Measurements from ENCODE around the gene SYT11. TPM values are rescaled to one million over a fixed set of nuclear protein-coding genes. Genes with fewer than 3 reads are reported as not detected.
"Not testable (repeated sequence)": the region's sequence is repeated elsewhere in the genome, so short reads cannot be mapped to it uniquely, and the experiment has no call there.

Gene SYT11
- total RNA-seq, 8 experiments from 2014 or later, result 1.3 to 260 (median 174) TPM

DNA sequence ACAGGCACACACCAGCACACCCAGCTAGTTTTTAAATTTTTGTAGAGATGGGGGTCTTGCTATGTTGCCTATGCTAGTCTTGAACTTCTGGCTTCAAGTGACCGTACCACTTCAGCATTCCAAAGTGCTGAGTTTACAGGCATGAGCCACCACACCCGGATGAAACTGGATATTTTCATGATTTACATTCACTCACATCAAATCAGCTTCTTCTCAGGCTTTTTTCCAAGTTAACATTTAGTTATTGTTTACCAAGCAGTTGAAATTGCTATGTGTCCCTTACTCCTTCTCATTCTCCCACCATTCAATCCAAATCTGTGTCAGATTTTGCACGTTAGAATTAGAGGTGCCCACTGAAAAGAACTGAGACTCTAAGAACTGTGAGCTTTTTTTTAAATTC is 33.4 kb downstream of the SYT11 start:
- in situ Hi-C loops (cut with MboI; ENCODE audit: low pct_unique_long_range_greater_than_20kb in 2 of 9, low sequenced_read_pairs in 9 of 9, unreplicated experiment in 9 of 9), result no loop called here
- ATAC-seq (replicated peaks in 6 of 8), result peak; percentile 9 to 84 (median 46)
- 0 to 100% (median 59%) methylated on average over 1 to 3 of the region's 3 CpGs; no CpG with 5 or more reads in 1 of the 10 experiments for WGBS, 10 experiments
- Histone ChIP-seq H3K4me1 (replicated peaks in 1 of 2) (peaks cover 0 to 5% of the 10 kb centered on the region in 2 donors), H3K27ac (no peak overlapping the region), H3K4me3 (no peak overlapping the region)

DNA sequence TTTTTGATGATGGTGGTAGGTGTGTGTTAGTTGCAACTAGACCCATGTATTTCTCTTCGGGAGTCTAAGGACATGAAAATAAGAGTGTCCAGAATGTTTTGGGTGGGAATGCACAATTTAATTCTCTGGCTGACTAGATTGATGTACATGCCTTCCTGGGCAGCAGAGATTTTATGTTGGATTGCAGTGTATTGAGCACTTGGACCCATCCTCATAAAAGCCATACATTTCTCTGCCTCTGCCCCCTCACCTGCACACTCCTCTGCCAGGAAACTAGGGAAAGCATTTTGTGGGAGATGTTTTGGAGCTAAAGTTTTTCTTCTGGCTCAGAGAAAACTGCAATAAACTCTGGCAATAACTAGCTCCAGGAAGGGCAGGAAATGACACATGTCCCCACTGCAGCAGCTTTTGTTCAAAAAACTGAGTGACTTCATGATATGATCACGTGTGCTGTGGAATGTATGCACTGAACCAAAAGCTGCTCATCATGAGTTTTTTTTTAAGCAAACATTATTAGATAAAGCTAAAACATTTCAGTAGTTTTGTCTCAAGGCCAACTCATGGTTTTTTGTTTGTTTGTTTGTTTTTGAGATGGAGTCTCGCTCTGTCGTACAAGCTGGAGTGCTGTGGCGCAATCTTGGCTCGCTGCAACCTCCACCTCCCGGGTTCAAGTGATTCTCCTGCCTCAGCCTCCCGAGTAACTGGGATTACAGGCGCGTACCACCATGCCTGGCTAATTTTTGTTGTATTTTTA is 34.2 kb downstream of the SYT11 start:
- in situ Hi-C loops (cut with MboI; ENCODE audit: low pct_unique_long_range_greater_than_20kb in 2 of 9, low sequenced_read_pairs in 9 of 9, unreplicated experiment in 9 of 9), result no loop called here

DNA sequence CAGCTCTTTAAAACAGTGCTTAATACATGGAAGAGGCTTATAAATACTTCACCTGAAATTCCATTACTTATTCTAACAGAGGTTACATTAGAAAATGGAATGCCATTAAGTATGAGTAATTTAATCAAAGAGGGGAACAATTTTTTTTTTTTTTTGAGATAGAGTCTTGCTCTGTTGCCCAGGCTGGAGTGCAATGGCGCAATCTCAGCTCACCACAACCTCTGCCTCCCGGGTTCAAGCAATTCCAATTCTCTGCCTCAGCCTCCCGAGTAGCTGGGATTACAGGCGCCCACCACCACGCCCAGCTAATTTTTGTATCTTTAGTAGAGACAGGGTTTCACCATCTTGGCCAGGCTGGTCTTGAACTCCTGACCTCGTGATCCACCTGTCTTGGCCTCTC is 36.2 kb downstream of the SYT11 start:
- H3K4me3 ChIP-seq; H3K27ac ChIP-seq; ATAC-seq (replicated peaks in 6 of 8); in situ Hi-C loops (cut with MboI; ENCODE audit: low pct_unique_long_range_greater_than_20kb in 2 of 9, low sequenced_read_pairs in 9 of 9, unreplicated experiment in 9 of 9); H3K4me1 ChIP-seq (replicated peaks in 1 of 2): not testable (repeated sequence)
- 89 to 100% (median 96%) methylated on average over 1 to 6 of the region's 6 CpGs; no CpG with 5 or more reads in 3 of the 10 experiments for WGBS, 10 experiments

More for the DNA sequence above, 34.2 kb downstream of the SYT11 start:
- peaks cover 0 to 5% of the 10 kb centered on the region in 2 donors for H3K4me1 ChIP-seq (replicated peaks in 1 of 2)
- H3K27ac ChIP-seq, result no peak overlapping the region
- ATAC-seq (replicated peaks in 6 of 8), result peak; percentile 23 to 70 (median 54)
- no peak overlapping the region for H3K4me3 ChIP-seq
- WGBS, 10 experiments, result 38 to 94% (median 81%) methylated on average over 2 to 10 of the region's 10 CpGs; no CpG with 5 or more reads in 2 of the 10 experiments

GRCh38 chr1:155896476-155896875 is 37.1 kb downstream of the SYT11 start:
- H3K27ac ChIP-seq; ATAC-seq (replicated peaks in 6 of 8); H3K4me3 ChIP-seq; in situ Hi-C loops (cut with MboI; ENCODE audit: low pct_unique_long_range_greater_than_20kb in 2 of 9, low sequenced_read_pairs in 9 of 9, unreplicated experiment in 9 of 9); H3K4me1 ChIP-seq (replicated peaks in 1 of 2): not testable (repeated sequence)
- WGBS, 10 experiments, result 96 to 100% (median 100%) methylated on average over 3 to 6 of the region's 8 CpGs; no CpG with 5 or more reads in 5 of the 10 experiments

GRCh38 chr1:155897746-155898145 is 38.4 kb downstream of the SYT11 start:
- H3K4me1 ChIP-seq (replicated peaks in 1 of 2), result peaks cover 0 to 3% of the 10 kb centered on the region in 2 donors
- no peak overlapping the region for H3K4me3 ChIP-seq
- in situ Hi-C loops (cut with MboI; ENCODE audit: low pct_unique_long_range_greater_than_20kb in 2 of 9, low sequenced_read_pairs in 9 of 9, unreplicated experiment in 9 of 9), result no loop called here
- no peak for ATAC-seq (replicated peaks in 6 of 8)
- no peak overlapping the region for H3K27ac ChIP-seq
- WGBS, 10 experiments, result 13 to 100% (median 87%) methylated on average over 1 of the region's 1 CpG; no CpG with 5 or more reads in 2 of the 10 experiments

- no peak overlapping the region for H3K27ac ChIP-seq
- H3K4me1 ChIP-seq (replicated peaks in 1 of 2), result no peaks in the 10 kb centered on the region
- no peak overlapping the region for H3K4me3 ChIP-seq
- in situ Hi-C loops (cut with MboI; ENCODE audit: low pct_unique_long_range_greater_than_20kb in 2 of 9, low sequenced_read_pairs in 9 of 9, unreplicated experiment in 9 of 9), result no loop called here
- WGBS, 10 experiments, result 15 to 100% (median 87%) methylated on average over 1 to 2 of the region's 2 CpGs
- ATAC-seq (replicated peaks in 6 of 8), result peak in 3 of 8 experiments; percentile 52 to 92 (median 86)
Observed at GRCh38 chr1:155898888-155899287, 39.5 kb downstream of the SYT11 start.

- 80 to 100% (median 96%) methylated on average over 1 to 2 of the region's 2 CpGs; no CpG with 5 or more reads in 1 of the 10 experiments for WGBS, 10 experiments
- no peak for ATAC-seq (replicated peaks in 6 of 8)
- H3K27ac ChIP-seq, result no peak overlapping the region
Observed at GRCh38 chr1:155899683-155900082, 40.3 kb downstream of the SYT11 start.

DNA sequence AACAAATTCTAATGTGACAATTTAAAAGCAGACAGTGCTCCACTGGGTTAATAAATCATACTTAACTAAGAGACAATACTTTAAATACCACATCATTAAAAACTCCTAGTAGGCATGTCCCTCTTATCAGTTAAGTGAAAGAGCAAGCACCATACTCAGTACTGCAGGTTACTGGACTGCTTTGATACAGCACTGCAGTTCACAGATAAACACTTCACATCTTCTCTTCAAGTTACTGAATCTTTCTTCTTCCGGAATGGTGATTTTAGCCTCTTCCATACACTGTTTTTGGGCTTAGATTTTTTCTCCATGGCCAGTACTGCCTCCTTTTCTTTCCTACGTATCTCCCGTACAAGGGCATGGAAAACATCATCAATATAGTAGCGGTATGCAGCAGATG is 40.8 kb downstream of the SYT11 start:
- ATAC-seq (replicated peaks in 6 of 8), result no peak
- in situ Hi-C loops (cut with MboI; ENCODE audit: low pct_unique_long_range_greater_than_20kb in 2 of 9, low sequenced_read_pairs in 9 of 9, unreplicated experiment in 9 of 9), result no loop called here
- Histone ChIP-seq H3K4me1 (replicated peaks in 1 of 2) (no peaks in the 10 kb centered on the region), H3K4me3 (no peak overlapping the region), H3K27ac (no peak overlapping the region)
- 55 to 100% (median 90%) methylated on average over 1 to 4 of the region's 4 CpGs; no CpG with 5 or more reads in 1 of the 10 experiments for WGBS, 10 experiments

More at GRCh38 chr1:155899683-155900082, 40.3 kb downstream of the SYT11 start:
- in situ Hi-C loops (cut with MboI; ENCODE audit: low pct_unique_long_range_greater_than_20kb in 2 of 9, low sequenced_read_pairs in 9 of 9, unreplicated experiment in 9 of 9), result no loop called here
- no peaks in the 10 kb centered on the region for H3K4me1 ChIP-seq (replicated peaks in 1 of 2)
- H3K4me3 ChIP-seq, result no peak overlapping the region

DNA sequence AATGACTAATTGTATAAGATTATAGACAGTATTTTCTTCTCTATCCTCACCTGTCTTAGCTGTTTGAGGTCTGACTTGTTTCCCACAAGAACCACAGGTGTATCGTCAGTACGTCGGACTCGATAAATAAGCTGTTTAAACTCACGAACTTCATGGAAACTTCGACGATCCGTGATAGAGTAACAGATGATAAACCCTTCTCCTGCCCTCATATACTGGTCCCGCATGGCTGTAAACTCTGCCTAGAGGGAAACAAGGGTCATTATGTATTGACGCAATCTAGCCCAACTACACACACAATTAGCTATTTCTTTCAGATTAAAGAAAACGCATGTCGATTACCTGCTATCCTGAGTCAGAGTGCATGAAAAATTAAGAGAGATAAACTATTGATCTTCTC is 44.9 kb downstream of the SYT11 start:
- in situ Hi-C loops (cut with MboI; ENCODE audit: low pct_unique_long_range_greater_than_20kb in 2 of 9, low sequenced_read_pairs in 9 of 9, unreplicated experiment in 9 of 9), result no loop called here
- WGBS, 10 experiments, result 92 to 100% (median 97%) methylated on average over 3 to 12 of the region's 12 CpGs

DNA sequence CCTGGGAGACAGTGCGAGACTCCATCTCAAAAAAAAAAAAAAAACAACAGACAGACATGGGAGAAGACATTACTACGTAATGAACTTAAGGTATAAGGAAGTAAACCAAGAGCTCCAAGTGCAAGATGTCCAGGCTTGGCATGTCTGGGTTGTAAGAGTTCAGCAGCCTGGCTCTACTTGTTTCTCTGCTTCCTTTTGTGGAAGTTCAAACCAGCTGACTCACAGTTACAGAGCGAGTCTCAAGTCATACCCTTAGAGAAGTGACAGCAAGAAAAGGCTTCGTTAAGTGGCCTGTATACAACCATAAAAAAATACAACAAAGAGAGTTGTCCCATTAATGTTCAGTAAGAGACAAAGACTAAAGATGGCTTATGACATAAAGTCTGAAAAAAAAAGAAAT is 50.5 kb downstream of the SYT11 start:
- 62 to 100% (median 85%) methylated on average over 2 to 4 of the region's 4 CpGs; no CpG with 5 or more reads in 1 of the 10 experiments for WGBS, 10 experiments
- in situ Hi-C loops (cut with MboI; ENCODE audit: low pct_unique_long_range_greater_than_20kb in 2 of 9, low sequenced_read_pairs in 9 of 9, unreplicated experiment in 9 of 9), result no loop called here
- H3K4me3 ChIP-seq, result peak overlapping the region; percentile 50 to 78 (median 63)
- peaks cover 13% of the 10 kb centered on the region in 2 donors for H3K4me1 ChIP-seq (replicated peaks in 1 of 2)
- ATAC-seq (replicated peaks in 6 of 8), result no peak
- H3K27ac ChIP-seq, result no peak overlapping the region

More for the DNA sequence above, 44.9 kb downstream of the SYT11 start:
- H3K4me1 ChIP-seq (replicated peaks in 1 of 2), result no peaks in the 10 kb centered on the region
- H3K27ac ChIP-seq, result no peak overlapping the region
- no peak for ATAC-seq (replicated peaks in 6 of 8)
- H3K4me3 ChIP-seq, result no peak overlapping the region

- in situ Hi-C loops (cut with MboI; ENCODE audit: low pct_unique_long_range_greater_than_20kb in 2 of 9, low sequenced_read_pairs in 9 of 9, unreplicated experiment in 9 of 9), result no loop called here
- H3K27ac ChIP-seq, result peak overlapping the region; percentile 73 to 83
- H3K4me1 ChIP-seq (replicated peaks in 1 of 2), result peaks cover 13% of the 10 kb centered on the region in 2 donors
- ATAC-seq (replicated peaks in 6 of 8), result peak; percentile 50 to 85 (median 81)
- peak overlapping the region; percentile 50 to 78 (median 63) for H3K4me3 ChIP-seq
- 0 to 20% (median 6%) methylated on average over 2 to 11 of the region's 11 CpGs; no CpG with 5 or more reads in 2 of the 10 experiments for WGBS, 10 experiments
Observed at GRCh38 chr1:155910621-155911121, 51.3 kb downstream of the SYT11 start.

DNA sequence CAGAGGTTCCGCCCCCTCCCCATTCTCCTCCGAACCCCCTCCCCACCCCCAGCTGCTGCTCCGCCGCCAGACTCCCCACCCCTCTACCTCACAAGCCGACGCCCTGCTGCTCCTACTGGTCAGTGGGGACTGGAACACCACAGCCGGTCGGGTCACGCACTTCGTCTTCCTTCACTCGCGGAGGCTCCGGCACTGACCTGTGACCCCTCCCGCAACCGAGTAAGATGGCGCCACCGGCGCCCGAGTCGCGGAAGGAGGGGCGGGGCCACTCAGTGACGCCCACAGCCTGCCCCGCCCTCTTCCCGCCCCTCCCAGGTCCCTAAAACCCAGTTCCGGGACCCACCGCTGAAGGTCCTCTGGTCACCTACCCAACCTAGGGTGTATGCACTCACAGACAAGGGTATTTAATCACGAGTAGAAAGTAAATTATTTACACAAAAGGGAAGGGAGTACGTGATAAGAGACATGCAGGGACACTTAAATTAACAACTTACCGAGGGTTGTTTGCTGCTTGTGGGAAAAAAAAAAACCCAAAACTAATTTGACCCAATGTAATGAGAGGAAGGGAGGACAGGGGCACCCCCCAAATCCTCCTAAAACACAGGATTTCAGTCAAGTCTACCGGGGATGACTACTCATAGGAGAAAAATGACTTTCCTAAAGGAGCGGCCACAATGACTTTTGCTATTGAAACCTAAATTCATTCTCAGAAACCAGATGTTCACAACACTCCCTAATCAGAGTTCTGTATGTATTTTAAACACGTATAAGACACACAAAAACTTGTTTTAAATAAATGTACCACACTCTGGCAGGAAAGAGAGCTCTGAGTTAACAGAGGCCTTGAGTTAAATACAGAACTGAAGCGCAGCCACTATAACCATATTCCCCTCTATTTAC is 52.0 kb downstream of the SYT11 start, which contains the start of gene RIT1:
Gene RIT1 (minus strand): TSS at position 194 of the 900 bp plus-strand sequence. CDS start 588 bp downstream, outside the sequence.
- in situ Hi-C loops (cut with MboI; ENCODE audit: low pct_unique_long_range_greater_than_20kb in 2 of 9, low sequenced_read_pairs in 9 of 9, unreplicated experiment in 9 of 9), result no loop called here
- peaks cover 13% of the 10 kb centered on the region in 2 donors for H3K4me1 ChIP-seq (replicated peaks in 1 of 2)
- ATAC-seq (replicated peaks in 6 of 8), result peak; percentile 84 to 95 (median 89)
- 8 to 57% (median 26%) methylated on average over 2 to 14 of the region's 34 CpGs; no CpG with 5 or more reads in 1 of the 10 experiments for WGBS, 10 experiments
- H3K27ac ChIP-seq, result peak within 1 kb of the TSS; percentile 73 to 83
- H3K4me3 ChIP-seq, result peak within 1 kb of the TSS; percentile 50 to 78 (median 63)

Measured in motor neuron (in vitro differentiated cells).